ENCODE data around the gene RAB14.
A peak's percentile ranks its signal among the peaks of the same experiment; 100 is the strongest.

The RAB14 gene

DNA sequence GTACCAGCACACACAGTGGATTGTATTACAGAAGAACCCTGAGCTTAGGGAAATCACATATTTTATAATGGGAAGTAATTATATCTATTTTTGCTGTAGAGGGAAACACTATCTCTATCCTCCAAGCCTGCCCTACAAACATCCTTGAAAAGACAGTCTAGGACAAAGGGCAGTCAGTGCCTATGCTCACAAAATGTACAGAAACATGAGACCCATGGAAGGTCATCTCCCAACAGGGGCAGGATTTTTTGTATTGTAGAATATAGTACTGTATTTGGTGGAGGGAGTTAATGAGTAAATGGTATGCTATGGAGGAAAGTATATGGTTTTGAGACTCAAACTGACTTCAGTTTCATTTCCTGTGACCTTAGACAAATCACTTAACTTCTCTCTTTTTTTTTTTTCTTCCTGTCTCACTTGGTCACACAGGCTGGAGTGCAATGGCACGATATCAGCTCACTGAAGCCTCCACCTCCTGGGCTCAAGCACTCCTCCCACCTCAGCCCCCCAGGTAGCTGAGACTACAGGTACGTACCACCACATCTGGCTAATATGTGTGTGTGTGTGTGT, 5.8 kb upstream of the RAB14 start:
- no peak overlapping the region for H3K4me3 Mint-ChIP-seq
- H3K27ac Mint-ChIP-seq = peak overlapping the region; percentile 57
- H3K36me3 Mint-ChIP-seq (ENCODE audit: low read depth) = peaks cover 3% of the 10 kb centered on the region
- no peaks in the 10 kb centered on the region for H3K9me3 Mint-ChIP-seq
- H3K27me3 Mint-ChIP-seq (ENCODE audit: low read depth) = no peaks in the 10 kb centered on the region
- H3K4me1 Mint-ChIP-seq (ENCODE audit: low read depth) = peaks cover 20% of the 10 kb centered on the region

DNA sequence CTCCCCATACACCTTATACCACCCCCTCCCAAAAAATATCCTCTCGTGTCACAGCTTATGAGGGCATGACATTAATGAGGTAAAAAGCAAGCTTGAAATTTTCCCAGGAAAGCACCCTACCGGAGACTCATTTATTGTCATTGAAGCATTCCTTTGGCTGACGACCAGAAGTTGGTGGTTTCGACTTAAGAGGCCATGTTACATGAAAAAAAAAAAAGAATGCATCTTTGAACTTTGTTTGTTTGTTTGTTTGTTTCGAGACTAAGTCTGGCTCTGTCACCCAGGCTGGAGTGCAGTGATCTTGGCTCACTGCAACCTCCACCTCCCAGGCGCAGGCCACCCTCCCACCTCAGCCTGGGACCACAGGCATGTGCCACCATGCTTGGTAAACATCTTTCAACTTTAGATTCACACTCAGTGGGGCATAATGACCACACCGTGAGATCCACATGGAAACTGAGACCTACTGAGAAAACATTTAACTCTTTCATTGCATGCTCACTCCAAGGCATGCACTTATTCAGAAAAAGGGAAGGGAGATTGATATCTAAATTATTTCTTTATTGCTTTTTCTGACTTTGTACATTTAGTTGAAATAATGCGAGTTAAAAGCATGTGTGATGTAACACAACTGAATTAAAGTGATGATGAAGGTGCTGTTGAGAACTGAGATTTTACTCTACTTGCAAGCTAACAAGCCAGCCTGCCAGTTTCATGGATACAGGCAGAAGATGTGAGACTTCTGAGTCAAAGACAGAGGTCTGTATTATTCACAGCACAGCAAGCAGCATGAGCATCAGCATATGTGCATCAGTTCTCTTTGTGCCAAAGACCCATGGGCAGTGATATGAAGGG, 5.1 kb upstream of the RAB14 start:
- Mint-ChIP-seq H3K4me3 (no peak overlapping the region), H3K27ac (peak overlapping the region; percentile 57), H3K4me1 (ENCODE audit: low read depth) (peaks cover 22% of the 10 kb centered on the region), H3K36me3 (ENCODE audit: low read depth) (peaks cover 4% of the 10 kb centered on the region), H3K9me3 (no peaks in the 10 kb centered on the region), H3K27me3 (ENCODE audit: low read depth) (no peaks in the 10 kb centered on the region)

DNA sequence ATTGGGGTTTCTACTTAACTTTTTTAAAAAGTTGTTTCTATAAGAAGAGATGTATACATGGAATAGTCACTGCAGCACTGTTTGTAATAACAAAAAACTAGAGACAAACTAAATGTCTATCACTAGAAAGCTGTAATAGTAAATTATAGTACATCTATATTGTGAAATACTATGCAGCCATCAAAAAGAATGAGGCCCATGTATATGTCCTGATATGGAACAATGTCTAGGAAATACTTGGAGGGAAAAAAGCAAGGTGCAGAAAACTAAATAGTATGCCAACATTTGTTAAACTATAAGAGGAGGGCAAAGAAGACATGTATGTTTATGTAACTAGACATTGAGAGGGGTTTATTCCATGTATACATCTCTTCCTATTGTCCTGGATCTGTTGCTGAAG, 2.9 kb upstream of the RAB14 start:
- Mint-ChIP-seq H3K36me3 (ENCODE audit: low read depth) (peaks cover 8% of the 10 kb centered on the region), H3K27ac (no peak overlapping the region), H3K27me3 (ENCODE audit: low read depth) (no peaks in the 10 kb centered on the region), H3K4me1 (ENCODE audit: low read depth) (peaks cover 32% of the 10 kb centered on the region), H3K9me3 (no peaks in the 10 kb centered on the region), H3K4me3 (no peak overlapping the region)

DNA sequence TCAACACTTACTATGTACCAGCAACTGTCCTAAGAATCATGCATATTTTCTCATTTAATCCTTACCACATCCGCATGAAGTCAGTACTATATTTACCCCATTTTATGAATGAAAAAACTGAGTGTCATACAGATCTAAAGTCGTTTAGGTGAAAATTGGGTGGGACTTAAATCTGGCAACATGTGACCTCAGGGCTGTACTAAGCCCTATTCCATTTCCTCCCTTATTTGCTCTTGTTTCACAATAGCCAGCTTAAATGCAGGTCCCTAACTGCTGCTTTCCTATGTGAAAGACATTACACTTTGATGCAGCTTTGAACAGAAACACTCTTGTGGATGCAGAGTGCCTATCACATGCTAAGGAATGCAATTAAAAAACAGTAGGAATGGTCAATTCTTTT, 2.5 kb upstream of the RAB14 start:
- Mint-ChIP-seq H3K4me3 (no peak overlapping the region), H3K27ac (no peak overlapping the region), H3K4me1 (ENCODE audit: low read depth) (peaks cover 33% of the 10 kb centered on the region), H3K36me3 (ENCODE audit: low read depth) (peaks cover 8% of the 10 kb centered on the region), H3K27me3 (ENCODE audit: low read depth) (no peaks in the 10 kb centered on the region), H3K9me3 (no peaks in the 10 kb centered on the region)

DNA sequence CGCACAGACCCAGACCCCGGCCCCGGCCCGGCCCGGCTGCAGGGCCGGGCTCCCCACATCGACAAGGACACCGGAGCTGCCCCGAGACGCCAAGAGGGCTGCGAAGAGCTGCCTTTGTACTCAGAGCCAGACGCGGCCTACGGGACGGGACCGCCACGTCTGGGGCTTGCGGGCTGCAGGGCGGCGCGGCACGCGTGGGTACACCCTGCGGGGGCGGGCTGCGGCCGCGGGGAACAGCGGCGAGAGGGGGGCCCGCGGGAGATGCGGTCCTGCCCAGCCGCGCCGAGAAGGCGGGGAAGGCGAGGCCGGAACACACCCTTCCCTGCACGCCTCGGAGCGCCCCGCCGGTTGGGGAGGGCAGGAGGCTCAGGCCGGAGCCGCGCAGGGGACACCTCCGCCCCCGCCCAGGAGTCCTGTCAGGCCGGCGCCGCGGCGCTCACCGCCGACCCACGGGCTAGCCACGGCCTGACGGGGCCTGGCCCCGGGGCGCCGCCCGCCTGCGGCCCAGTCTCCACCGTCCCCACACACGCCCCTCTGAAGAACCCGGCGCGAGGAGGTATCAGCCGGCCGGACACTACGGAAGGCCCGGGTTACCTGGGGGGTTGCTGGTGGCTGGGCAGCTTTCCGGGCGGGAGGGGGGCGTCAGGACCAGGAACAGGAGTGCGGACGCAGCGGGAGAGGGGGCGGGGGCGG, 478 bp downstream of the RAB14 start:
- no peaks in the 10 kb centered on the region for H3K27me3 Mint-ChIP-seq (ENCODE audit: low read depth)
- H3K4me3 Mint-ChIP-seq = peak overlapping the region; percentile 91
- peak overlapping the region; percentile 89 for H3K27ac Mint-ChIP-seq
- H3K4me1 Mint-ChIP-seq (ENCODE audit: low read depth) = peaks cover 38% of the 10 kb centered on the region
- peaks cover 7% of the 10 kb centered on the region for H3K36me3 Mint-ChIP-seq (ENCODE audit: low read depth)
- H3K9me3 Mint-ChIP-seq = no peaks in the 10 kb centered on the region

DNA sequence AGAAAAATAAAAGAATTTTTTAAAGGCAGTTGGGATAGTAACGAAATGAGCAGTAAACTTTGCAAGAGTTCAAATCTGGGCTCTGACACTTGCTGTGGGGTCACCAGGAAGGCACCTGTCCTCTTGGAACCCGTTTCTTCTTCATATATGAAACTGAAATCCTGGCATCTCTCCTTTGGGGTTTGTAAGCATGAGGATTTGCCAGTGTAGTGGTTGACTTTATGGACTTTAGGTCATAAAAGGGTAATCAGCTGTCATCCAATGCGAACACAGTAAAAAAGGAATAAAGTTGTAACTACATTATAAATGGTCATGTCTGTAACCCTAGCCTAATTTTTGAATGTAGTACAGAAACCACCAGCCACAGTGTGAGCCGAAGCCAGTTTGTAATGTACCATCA, 1.3 kb downstream of the RAB14 start:
- Mint-ChIP-seq H3K4me1 (ENCODE audit: low read depth) (peaks cover 43% of the 10 kb centered on the region), H3K9me3 (no peaks in the 10 kb centered on the region), H3K27ac (peak overlapping the region; percentile 87), H3K36me3 (ENCODE audit: low read depth) (peaks cover 7% of the 10 kb centered on the region), H3K27me3 (ENCODE audit: low read depth) (no peaks in the 10 kb centered on the region), H3K4me3 (peak overlapping the region; percentile 91)

DNA sequence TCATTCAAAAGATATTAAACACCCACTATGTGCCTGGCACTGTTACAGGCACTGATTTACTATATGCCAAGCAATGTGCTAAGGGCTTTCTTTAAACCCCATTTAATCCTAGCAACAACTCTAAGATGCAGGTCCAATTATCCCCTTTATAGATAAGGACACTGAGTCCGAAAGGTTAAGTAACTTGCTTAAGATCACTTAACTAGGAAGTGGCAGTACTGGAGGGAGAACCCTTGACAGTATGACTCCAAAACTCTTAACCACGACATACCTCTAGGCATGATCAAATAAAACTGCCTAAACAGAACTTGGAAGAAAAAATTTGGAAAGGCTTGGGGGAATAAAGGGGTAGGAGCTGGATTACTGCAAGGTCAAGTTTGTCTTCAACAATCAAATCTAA, 1.7 kb downstream of the RAB14 start:
- no peaks in the 10 kb centered on the region for H3K27me3 Mint-ChIP-seq (ENCODE audit: low read depth)
- H3K4me1 Mint-ChIP-seq (ENCODE audit: low read depth) = peaks cover 46% of the 10 kb centered on the region
- H3K27ac Mint-ChIP-seq = peak overlapping the region; percentile 87
- H3K9me3 Mint-ChIP-seq = no peaks in the 10 kb centered on the region
- H3K36me3 Mint-ChIP-seq (ENCODE audit: low read depth) = peaks cover 7% of the 10 kb centered on the region
- H3K4me3 Mint-ChIP-seq = peak overlapping the region; percentile 91

DNA sequence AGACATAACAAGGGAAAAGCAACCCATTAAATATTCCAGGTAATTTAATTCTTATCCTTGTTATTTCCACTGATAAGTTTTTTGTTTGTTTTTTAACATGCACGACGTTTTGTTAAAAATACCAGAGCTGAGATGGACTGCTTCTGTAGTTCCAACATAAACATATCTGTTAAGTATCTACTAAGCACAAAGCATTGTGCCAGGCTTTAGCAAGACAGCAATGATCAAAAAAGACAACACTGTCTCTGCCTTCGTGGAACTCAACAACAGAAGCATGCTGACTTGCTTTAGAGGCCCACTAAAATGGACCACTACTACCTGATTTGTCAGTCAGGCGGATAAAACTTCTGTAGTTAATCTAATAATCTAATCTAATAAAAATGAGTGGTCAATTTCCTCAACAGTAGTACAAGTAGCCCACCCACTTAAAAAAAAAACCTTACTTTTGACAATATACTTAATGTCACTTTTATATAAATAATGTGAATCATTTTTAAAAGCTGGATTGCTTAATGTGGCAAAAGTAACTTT, 3.1 kb downstream of the RAB14 start:
- Mint-ChIP-seq H3K9me3 (no peaks in the 10 kb centered on the region), H3K36me3 (ENCODE audit: low read depth) (peaks cover 7% of the 10 kb centered on the region), H3K27me3 (ENCODE audit: low read depth) (no peaks in the 10 kb centered on the region), H3K4me3 (peak overlapping the region; percentile 49), H3K27ac (no peak overlapping the region), H3K4me1 (ENCODE audit: low read depth) (peaks cover 49% of the 10 kb centered on the region)

DNA sequence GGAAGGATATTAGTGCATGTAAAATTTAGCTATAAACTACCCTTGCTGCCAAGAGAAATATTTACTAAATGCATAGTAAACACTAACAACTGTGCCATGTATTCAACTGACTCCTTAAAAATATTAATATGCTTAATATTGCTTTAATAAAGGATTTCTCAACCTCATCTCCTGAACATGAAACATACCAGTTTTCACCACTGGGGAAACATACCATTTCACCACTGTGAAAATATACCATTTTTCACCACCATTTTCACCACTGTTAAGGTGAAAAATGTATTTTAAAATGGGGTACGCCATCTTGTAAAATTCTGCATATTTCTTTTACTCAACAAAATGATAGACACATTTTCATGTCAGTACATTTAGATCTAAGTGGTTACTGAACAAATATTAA, 4.5 kb downstream of the RAB14 start:
- H3K36me3 Mint-ChIP-seq (ENCODE audit: low read depth) = peaks cover 7% of the 10 kb centered on the region
- no peak overlapping the region for H3K27ac Mint-ChIP-seq
- H3K4me3 Mint-ChIP-seq = no peak overlapping the region
- H3K9me3 Mint-ChIP-seq = no peaks in the 10 kb centered on the region
- H3K27me3 Mint-ChIP-seq (ENCODE audit: low read depth) = no peaks in the 10 kb centered on the region
- H3K4me1 Mint-ChIP-seq (ENCODE audit: low read depth) = peaks cover 49% of the 10 kb centered on the region

DNA sequence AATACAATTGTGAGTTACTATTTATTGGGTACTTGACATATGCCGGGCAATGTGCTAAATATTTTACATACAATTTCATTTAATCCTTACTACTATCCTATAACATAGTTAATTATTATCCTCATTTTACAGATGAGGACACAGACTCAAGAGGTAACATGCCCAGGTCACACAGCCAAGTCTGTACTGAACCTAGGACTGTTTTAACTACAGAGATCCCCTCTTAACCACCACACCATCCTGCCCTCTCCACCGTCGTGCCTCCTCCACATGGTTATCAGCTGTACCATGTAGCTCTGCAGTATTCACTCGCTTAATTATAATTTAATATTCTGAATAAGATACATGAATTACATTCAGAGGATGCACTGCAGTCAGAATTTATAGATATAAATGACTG, 5.3 kb downstream of the RAB14 start:
- H3K4me3 Mint-ChIP-seq = no peak overlapping the region

DNA sequence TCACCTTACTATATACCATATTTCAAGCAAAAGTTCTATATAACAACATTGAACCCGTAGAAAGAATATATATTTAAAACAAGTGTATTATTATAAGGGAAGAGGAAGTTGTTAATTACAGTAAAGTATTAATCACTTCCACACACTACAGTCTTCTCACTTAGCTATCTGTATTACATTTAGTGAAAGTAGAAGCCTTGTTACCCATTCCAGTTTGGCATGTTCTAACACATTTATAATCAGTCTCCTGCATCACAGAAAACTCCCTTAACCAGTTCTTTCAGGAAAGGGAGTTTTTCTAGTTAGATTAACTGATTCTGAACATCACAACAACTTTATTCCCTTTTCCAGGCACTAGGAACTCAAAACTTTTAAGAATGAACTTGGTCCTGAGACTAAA, 6.9 kb downstream of the RAB14 start:
- no peak overlapping the region for H3K4me3 Mint-ChIP-seq
- peaks cover 6% of the 10 kb centered on the region for H3K36me3 Mint-ChIP-seq (ENCODE audit: low read depth)
- no peak overlapping the region for H3K27ac Mint-ChIP-seq
- H3K27me3 Mint-ChIP-seq (ENCODE audit: low read depth) = no peaks in the 10 kb centered on the region
- no peaks in the 10 kb centered on the region for H3K9me3 Mint-ChIP-seq
- peaks cover 45% of the 10 kb centered on the region for H3K4me1 Mint-ChIP-seq (ENCODE audit: low read depth)

More for the DNA sequence above, 5.3 kb downstream of the RAB14 start:
- Mint-ChIP-seq H3K36me3 (ENCODE audit: low read depth) (peaks cover 5% of the 10 kb centered on the region), H3K9me3 (no peaks in the 10 kb centered on the region), H3K27me3 (ENCODE audit: low read depth) (no peaks in the 10 kb centered on the region), H3K27ac (no peak overlapping the region), H3K4me1 (ENCODE audit: low read depth) (peaks cover 50% of the 10 kb centered on the region)

DNA sequence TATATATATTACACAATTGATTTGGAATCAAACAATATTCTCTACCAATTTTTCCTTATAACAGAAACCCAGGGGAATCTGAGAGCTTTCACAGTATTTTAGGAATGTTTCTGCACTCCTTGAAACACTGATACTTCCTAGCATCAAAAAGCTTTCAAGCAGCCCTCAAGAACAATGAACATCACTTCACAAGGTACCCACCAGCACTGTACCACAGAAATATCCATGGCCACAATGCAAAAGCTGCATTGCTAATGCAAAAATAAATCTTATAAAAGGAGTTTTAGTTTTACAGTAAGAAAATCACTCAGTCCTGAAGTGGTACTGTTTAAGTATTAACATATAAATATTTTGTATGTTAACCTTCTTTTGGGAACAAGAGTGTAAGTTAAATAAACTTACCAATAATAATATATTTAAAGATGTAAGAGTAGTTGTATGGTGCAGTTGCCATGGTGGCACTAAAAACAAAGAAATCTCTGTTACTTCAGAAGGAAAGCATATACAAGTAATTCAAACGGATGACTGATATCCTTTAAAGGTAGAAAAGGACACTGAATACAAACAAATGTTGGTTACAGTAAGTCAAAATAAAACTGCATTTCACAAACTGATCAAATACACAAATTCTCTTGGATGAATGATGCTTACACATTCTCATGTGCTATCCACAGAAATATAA, 8.6 kb downstream of the RAB14 start:
- no peaks in the 10 kb centered on the region for H3K27me3 Mint-ChIP-seq (ENCODE audit: low read depth)
- H3K27ac Mint-ChIP-seq = no peak overlapping the region
- peaks cover 8% of the 10 kb centered on the region for H3K36me3 Mint-ChIP-seq (ENCODE audit: low read depth)
- no peak overlapping the region for H3K4me3 Mint-ChIP-seq
- H3K9me3 Mint-ChIP-seq = no peaks in the 10 kb centered on the region
- peaks cover 40% of the 10 kb centered on the region for H3K4me1 Mint-ChIP-seq (ENCODE audit: low read depth)

DNA sequence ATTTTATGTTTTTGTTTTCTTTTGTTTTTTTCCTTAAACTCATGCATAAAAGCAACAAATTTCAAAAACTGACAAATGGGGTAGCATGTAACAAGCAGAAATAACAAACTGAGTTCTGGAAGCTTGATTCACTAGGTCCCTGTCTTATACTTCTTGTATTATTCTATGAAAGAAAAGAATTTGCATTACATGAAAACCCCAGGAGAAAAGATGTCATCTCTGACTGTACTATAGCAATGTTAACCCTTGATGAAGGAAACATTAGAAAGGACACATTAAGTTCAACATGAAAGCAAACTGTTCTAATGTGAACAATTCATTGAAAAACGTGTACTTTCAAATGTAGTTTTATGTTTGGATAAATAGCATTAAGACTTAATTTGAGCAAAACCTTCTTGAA, 9.2 kb downstream of the RAB14 start:
- H3K36me3 Mint-ChIP-seq (ENCODE audit: low read depth) = peaks cover 11% of the 10 kb centered on the region
- peaks cover 40% of the 10 kb centered on the region for H3K4me1 Mint-ChIP-seq (ENCODE audit: low read depth)
- no peaks in the 10 kb centered on the region for H3K27me3 Mint-ChIP-seq (ENCODE audit: low read depth)
- H3K9me3 Mint-ChIP-seq = no peaks in the 10 kb centered on the region
- no peak overlapping the region for H3K4me3 Mint-ChIP-seq
- H3K27ac Mint-ChIP-seq = no peak overlapping the region

DNA sequence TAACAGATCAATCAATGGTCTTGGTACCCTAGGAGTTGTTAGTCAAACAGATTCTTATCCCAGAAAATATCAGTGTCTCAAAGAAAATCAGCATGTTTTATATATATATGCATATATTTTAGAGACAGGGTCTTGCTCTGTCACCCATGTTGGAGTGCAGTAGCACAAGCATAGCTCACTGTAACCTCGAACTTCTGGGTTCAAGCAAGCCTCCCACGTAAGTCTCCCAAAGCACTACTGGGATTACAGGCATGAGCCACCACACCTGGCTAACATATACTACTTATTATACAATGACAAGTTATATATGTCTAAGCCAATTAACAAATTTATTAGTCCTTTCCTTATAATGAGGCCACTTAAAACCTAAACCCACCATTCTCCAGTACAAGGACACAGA, 10.4 kb downstream of the RAB14 start:
- no peak overlapping the region for H3K4me3 Mint-ChIP-seq
- H3K36me3 Mint-ChIP-seq (ENCODE audit: low read depth) = peaks cover 13% of the 10 kb centered on the region
- no peaks in the 10 kb centered on the region for H3K27me3 Mint-ChIP-seq (ENCODE audit: low read depth)
- H3K4me1 Mint-ChIP-seq (ENCODE audit: low read depth) = peaks cover 34% of the 10 kb centered on the region
- no peak overlapping the region for H3K27ac Mint-ChIP-seq
- H3K9me3 Mint-ChIP-seq = no peaks in the 10 kb centered on the region

Measured in T-helper 1 cell treated with Interleukin-12 subunit alpha and Interleukin-12 subunit beta and Interleukin-4 antibody, amounts not matched to agents 30 μg/mL and 1 μg/mL, for 36 hours (primary cell).